Embryonic facial prominence (tissue), 1 donor: ENCODE data around the gene GAS2L2.

Source experiments
- DNase-seq: peaks from one replicate; pipeline ENCODE4 v3.0.0-alpha.2; 2016; ENCODE audit errors: extremely low spot score

GAS2L2 gene

DNA sequence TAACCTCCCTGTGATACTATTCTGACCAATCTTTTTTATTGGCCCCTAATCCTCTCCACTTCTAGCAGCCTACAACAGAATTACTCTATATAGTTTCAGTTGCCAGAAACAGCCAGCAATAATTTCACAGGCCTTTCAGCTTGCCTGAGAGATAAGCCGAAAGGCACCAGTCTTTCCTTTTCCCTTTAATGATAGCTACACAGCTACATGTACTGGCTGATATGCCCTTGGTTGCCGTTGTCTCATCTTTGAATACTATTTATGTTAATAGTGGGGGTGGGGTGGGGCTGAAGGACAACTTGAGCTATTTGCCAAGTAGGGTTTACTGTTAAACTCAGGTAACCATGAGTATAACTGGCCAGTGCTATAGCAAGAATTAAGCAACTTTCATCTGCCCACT is 57.4 kb downstream of the GAS2L2 start:
- DNase-seq = no peak

DNA sequence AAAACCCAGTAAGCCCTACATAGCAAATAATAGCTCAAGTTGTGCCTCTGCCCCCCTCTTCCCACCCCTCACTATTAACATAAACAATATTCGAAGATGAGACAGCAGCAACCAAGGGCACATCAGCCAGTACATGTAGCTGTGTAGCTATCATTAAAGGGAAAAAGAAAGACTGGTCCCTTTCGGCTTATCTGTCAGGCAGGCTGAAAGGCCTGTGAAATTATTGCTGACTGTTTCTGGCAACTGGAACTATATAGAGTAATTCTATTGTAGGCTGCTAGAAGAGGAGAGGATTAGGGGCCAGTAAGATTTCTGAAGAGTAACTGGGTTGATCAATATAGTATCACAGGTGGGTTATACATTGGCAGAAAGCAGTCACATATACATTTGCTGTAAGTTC is 58.1 kb downstream of the GAS2L2 start:
- DNase-seq = no peak
